K562 (cell line): ENCODE measurements around the gene POP7. TPM values are rescaled to one million over a fixed set of nuclear protein-coding genes. Genes with fewer than 3 reads are reported as not detected.

Experiments
- ETV1 ChIP-seq: fragments of 450-650 bp; conservative IDR thresholded peaks from 2 replicates; pipeline ENCODE4 v1.6.1; 2016; ENCODE audit warnings: missing genetic modification characterization, control low read depth, low read depth, missing compliant biosample characterization
- HNRNPH1 ChIP-seq: fragments of 200-400 bp; formaldehyde crosslinking; optimal IDR thresholded peaks from 2 replicates; pipeline ENCODE3; 2017; ENCODE audit warnings: low read depth, mild to moderate bottlenecking, low read length, moderate library complexity
- PHB2 ChIP-seq: fragments of 450-650 bp; IDR thresholded peaks from 2 replicates; pipeline ENCODE4 v1.6.1; 2017; ENCODE audit warnings: low read depth
- SP1 ChIP-seq: sonication (generic); formaldehyde crosslinking; IDR thresholded peaks from 2 replicates; pipeline ENCODE4 v1.8.1; 2022; ENCODE audit warnings: mild to moderate bottlenecking, missing genetic modification reagents
- ZNF140 ChIP-seq: fragments of 250-450 bp; sonication (Bioruptor Pico); IDR thresholded peaks from 2 replicates; pipeline ENCODE4 v1.8.0; 2021; ENCODE audit warnings: moderate library complexity, mild to moderate bottlenecking, inconsistent platforms
- ZNF197 ChIP-seq: fragments of 200-800 bp; sonication (Bioruptor generic); IDR thresholded peaks from 2 replicates; pipeline ENCODE4 v1.6.1; 2016; ENCODE audit warnings: low read depth, missing genetic modification characterization, missing compliant biosample characterization
- polyA plus RNA-seq, 8 experiments: library from polyadenylated mRNA; depleted of rRNA in 4 of 8; stranded (reverse) in 5 of 8; unstranded in 3 of 8; fragments of >200 nt; fragmentation: Nextera tagmentation in 2 of 8; fragmentation: Illumina TruSeq in 1 of 8; extraction: Ambion mirVana in 2 of 8; extraction: Trizol in 1 of 8; gene quantifications; 2 replicates each; pipeline versions ENCODE4 v1.2.1 to v1.2.3, GENCODE V29; 2011 to 2014; ENCODE audit warnings: inconsistent platforms in 1 of 8, missing spikeins in 1 of 8
- total RNA-seq, 7 experiments: library from RNA; depleted of rRNA in 6 of 7; stranded (reverse); fragments of >200 nt in 6 of 7; fragmentation: Illumina TruSeq in 2 of 7; extraction: Trizol in 2 of 7; gene quantifications; 2 replicates each; pipeline versions ENCODE4 v1.2.1 to v1.2.3, GENCODE V29; 2011 to 2021; ENCODE audit warnings: low replicate concordance in 1 of 7
- TF ChIP-seq, protein P1 (sequence below): fragments of 450-650 bp; IDR thresholded peaks from 2 replicates; pipeline ENCODE4 v1.6.1; 2016; ENCODE audit warnings: mild to moderate bottlenecking, moderate library complexity
- TF ChIP-seq, protein P2 (sequence below), 2 experiments: IDR thresholded peaks in 1 of 2; conservative IDR thresholded peaks in 1 of 2; 2 replicates each; pipeline ENCODE4 v1.6.1; 2016; ENCODE audit warnings: low read depth in 2 of 2, mild to moderate bottlenecking in 1 of 2, missing compliant biosample characterization in 1 of 2, missing genetic modification characterization in 1 of 2, moderate library complexity in 1 of 2

The POP7 gene
- total and polyA plus RNA-seq, 9 of the 15 experiments (the other 6 are each of a cell fraction or from before 2014, with no cell fraction given): 11.5 to 163 (median 68.9) TPM

- TF ChIP-seq, protein P1, sequence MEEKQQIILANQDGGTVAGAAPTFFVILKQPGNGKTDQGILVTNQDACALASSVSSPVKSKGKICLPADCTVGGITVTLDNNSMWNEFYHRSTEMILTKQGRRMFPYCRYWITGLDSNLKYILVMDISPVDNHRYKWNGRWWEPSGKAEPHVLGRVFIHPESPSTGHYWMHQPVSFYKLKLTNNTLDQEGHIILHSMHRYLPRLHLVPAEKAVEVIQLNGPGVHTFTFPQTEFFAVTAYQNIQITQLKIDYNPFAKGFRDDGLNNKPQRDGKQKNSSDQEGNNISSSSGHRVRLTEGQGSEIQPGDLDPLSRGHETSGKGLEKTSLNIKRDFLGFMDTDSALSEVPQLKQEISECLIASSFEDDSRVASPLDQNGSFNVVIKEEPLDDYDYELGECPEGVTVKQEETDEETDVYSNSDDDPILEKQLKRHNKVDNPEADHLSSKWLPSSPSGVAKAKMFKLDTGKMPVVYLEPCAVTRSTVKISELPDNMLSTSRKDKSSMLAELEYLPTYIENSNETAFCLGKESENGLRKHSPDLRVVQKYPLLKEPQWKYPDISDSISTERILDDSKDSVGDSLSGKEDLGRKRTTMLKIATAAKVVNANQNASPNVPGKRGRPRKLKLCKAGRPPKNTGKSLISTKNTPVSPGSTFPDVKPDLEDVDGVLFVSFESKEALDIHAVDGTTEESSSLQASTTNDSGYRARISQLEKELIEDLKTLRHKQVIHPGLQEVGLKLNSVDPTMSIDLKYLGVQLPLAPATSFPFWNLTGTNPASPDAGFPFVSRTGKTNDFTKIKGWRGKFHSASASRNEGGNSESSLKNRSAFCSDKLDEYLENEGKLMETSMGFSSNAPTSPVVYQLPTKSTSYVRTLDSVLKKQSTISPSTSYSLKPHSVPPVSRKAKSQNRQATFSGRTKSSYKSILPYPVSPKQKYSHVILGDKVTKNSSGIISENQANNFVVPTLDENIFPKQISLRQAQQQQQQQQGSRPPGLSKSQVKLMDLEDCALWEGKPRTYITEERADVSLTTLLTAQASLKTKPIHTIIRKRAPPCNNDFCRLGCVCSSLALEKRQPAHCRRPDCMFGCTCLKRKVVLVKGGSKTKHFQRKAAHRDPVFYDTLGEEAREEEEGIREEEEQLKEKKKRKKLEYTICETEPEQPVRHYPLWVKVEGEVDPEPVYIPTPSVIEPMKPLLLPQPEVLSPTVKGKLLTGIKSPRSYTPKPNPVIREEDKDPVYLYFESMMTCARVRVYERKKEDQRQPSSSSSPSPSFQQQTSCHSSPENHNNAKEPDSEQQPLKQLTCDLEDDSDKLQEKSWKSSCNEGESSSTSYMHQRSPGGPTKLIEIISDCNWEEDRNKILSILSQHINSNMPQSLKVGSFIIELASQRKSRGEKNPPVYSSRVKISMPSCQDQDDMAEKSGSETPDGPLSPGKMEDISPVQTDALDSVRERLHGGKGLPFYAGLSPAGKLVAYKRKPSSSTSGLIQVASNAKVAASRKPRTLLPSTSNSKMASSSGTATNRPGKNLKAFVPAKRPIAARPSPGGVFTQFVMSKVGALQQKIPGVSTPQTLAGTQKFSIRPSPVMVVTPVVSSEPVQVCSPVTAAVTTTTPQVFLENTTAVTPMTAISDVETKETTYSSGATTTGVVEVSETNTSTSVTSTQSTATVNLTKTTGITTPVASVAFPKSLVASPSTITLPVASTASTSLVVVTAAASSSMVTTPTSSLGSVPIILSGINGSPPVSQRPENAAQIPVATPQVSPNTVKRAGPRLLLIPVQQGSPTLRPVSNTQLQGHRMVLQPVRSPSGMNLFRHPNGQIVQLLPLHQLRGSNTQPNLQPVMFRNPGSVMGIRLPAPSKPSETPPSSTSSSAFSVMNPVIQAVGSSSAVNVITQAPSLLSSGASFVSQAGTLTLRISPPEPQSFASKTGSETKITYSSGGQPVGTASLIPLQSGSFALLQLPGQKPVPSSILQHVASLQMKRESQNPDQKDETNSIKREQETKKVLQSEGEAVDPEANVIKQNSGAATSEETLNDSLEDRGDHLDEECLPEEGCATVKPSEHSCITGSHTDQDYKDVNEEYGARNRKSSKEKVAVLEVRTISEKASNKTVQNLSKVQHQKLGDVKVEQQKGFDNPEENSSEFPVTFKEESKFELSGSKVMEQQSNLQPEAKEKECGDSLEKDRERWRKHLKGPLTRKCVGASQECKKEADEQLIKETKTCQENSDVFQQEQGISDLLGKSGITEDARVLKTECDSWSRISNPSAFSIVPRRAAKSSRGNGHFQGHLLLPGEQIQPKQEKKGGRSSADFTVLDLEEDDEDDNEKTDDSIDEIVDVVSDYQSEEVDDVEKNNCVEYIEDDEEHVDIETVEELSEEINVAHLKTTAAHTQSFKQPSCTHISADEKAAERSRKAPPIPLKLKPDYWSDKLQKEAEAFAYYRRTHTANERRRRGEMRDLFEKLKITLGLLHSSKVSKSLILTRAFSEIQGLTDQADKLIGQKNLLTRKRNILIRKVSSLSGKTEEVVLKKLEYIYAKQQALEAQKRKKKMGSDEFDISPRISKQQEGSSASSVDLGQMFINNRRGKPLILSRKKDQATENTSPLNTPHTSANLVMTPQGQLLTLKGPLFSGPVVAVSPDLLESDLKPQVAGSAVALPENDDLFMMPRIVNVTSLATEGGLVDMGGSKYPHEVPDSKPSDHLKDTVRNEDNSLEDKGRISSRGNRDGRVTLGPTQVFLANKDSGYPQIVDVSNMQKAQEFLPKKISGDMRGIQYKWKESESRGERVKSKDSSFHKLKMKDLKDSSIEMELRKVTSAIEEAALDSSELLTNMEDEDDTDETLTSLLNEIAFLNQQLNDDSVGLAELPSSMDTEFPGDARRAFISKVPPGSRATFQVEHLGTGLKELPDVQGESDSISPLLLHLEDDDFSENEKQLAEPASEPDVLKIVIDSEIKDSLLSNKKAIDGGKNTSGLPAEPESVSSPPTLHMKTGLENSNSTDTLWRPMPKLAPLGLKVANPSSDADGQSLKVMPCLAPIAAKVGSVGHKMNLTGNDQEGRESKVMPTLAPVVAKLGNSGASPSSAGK: peak; percentile 88
- TF ChIP-seq ZNF197 (no peak), HNRNPH1 (no peak), ZNF140 (CRISPR knock-in tag) (no peak), PHB2 (no peak), SP1 (CRISPR knock-in tag) (no peak), ETV1 (tag) (no peak)
- TF ChIP-seq, protein P2, sequence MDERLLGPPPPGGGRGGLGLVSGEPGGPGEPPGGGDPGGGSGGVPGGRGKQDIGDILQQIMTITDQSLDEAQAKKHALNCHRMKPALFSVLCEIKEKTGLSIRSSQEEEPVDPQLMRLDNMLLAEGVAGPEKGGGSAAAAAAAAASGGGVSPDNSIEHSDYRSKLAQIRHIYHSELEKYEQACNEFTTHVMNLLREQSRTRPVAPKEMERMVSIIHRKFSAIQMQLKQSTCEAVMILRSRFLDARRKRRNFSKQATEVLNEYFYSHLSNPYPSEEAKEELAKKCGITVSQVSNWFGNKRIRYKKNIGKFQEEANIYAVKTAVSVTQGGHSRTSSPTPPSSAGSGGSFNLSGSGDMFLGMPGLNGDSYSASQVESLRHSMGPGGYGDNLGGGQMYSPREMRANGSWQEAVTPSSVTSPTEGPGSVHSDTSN (CRISPR knock-in tag; IDR thresholded peaks at IDR 0.05; ENCODE audit: low read depth): no peak
- TF ChIP-seq, protein P2 (tag; conservative IDR thresholded peaks at IDR 0.05; ENCODE audit: low read depth): no peak
These were observed 11.7 kb upstream of the POP7 start, which contains the start of gene GIGYF1 (continued) for GRCh38 chr7:100694098-100694745.
